ENCODE results near the gene CHPF.

The CHPF gene

DNA sequence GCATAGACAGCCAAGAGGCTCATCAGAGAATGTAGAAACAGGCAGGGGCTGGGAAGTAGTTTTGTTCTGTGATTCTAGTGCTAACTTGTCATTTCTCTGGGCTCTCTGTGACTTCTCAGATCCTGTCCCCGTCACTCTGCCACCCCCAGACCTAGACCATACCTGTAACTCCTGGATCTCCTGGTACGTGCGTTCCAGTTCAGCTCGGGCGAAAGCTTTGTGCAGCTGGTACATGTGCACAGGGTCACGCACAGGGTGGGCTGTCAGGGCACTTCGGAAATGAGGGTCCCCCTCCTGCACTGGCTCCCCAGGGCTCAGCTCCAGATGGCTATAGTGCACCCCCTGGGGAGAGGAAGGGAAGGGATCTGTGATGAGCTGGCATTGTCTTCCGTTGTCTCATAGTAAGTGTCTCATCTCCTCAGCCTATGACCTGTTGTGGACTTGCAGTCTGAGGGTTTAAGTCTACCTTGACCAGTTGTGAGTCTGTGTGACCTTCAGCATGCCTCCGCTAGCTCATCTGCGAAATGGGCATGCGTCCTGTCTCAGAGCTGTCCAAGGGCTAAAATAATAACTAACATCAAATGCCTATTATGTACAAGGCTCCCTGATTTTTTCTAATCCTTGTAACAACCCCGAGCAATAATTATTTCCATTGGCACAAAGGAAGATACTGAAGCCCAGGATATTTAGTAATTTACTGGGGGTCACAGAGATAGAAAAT, 2.7 kb downstream of the CHPF start:
- Histone ChIP-seq H3K36me3 (ENCODE audit: control insufficient read depth, insufficient read depth, low read length) (no peaks in the 10 kb centered on the region), H3K27me3 (ENCODE audit: control insufficient read depth, insufficient read depth, low read length, poor library complexity, severe bottlenecking) (peaks cover 34% of the 10 kb centered on the region), H3K4me3 (ENCODE audit: insufficient read depth, low read depth, low read length) (no peak overlapping the region), H3K4me1 (ENCODE audit: control insufficient read depth, insufficient read depth, low read length) (peaks cover 25% of the 10 kb centered on the region), H3K27ac (ENCODE audit: insufficient read depth, low read depth, low read length, poor library complexity, severe bottlenecking) (no peak overlapping the region), H3K9me3 (ENCODE audit: control insufficient read depth, low read length) (no peaks in the 10 kb centered on the region)
- 93 to 95% methylated on average over 12 of the region's 12 CpGs for WGBS, 2 experiments

- peaks cover 29% of the 10 kb centered on the region for H3K27me3 ChIP-seq (ENCODE audit: control insufficient read depth, insufficient read depth, low read length, poor library complexity, severe bottlenecking)
- WGBS, 2 experiments, result 95% methylated on average over 46 of the region's 46 CpGs
- no peaks in the 10 kb centered on the region for H3K9me3 ChIP-seq (ENCODE audit: control insufficient read depth, low read length)
- no peak overlapping the region for H3K27ac ChIP-seq (ENCODE audit: insufficient read depth, low read depth, low read length, poor library complexity, severe bottlenecking)
- no peak overlapping the region for H3K4me3 ChIP-seq (ENCODE audit: insufficient read depth, low read depth, low read length)
- H3K4me1 ChIP-seq (ENCODE audit: control insufficient read depth, insufficient read depth, low read length), result peaks cover 25% of the 10 kb centered on the region
- no peaks in the 10 kb centered on the region for H3K36me3 ChIP-seq (ENCODE audit: control insufficient read depth, insufficient read depth, low read length)
Observed at GRCh38 chr2:219539926-219540678, 3.5 kb downstream of the CHPF start.

DNA sequence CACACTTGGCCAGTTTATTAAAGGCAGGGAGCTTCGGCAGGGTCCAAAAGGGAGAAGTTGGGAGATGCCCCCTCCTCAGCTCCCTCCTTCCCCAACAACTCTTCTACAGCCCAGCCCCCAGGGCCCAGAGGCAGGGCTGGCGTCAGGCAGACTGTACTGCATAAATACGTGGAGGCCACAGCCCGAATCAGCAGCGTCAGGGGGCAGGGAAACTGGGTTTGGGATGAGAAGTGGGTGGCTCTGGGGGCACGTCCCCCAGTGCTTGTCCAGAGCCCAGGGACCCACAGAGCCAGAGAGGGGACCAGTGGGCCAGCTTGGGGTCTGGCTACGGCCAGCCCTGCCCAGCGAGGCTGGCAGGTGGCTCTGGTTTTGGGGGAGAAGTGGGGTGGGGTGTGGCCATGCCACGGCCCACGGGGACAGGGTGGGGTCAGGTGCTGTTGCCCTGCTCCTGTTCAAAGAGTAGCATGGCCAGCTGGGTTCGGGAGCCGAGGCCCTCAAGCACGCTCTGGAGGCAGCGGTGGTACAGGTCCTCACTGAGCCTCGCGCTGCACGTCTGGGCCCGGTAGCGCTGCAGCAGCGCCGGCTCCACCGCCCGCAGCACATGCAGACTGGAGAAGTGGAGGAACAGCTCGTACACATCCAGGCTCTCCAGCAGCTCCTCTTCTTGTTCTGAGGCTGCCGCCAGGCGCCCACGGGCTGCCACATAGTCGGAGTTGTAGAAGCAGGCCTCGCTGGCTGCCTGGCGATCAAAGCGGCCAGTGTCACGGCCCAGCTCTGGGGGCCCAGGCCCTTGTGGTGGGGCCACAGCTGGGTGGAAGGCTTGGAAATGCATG, 4.4 kb downstream of the CHPF start:
- Histone ChIP-seq H3K36me3 (ENCODE audit: control insufficient read depth, insufficient read depth, low read length) (no peaks in the 10 kb centered on the region), H3K27me3 (ENCODE audit: control insufficient read depth, insufficient read depth, low read length, poor library complexity, severe bottlenecking) (peaks cover 19% of the 10 kb centered on the region), H3K27ac (ENCODE audit: insufficient read depth, low read depth, low read length, poor library complexity, severe bottlenecking) (no peak overlapping the region), H3K9me3 (ENCODE audit: control insufficient read depth, low read length) (no peaks in the 10 kb centered on the region), H3K4me1 (ENCODE audit: control insufficient read depth, insufficient read depth, low read length) (peaks cover 20% of the 10 kb centered on the region), H3K4me3 (ENCODE audit: insufficient read depth, low read depth, low read length) (no peak overlapping the region)
- 91 to 92% methylated on average over 32 of the region's 32 CpGs for WGBS, 2 experiments

DNA sequence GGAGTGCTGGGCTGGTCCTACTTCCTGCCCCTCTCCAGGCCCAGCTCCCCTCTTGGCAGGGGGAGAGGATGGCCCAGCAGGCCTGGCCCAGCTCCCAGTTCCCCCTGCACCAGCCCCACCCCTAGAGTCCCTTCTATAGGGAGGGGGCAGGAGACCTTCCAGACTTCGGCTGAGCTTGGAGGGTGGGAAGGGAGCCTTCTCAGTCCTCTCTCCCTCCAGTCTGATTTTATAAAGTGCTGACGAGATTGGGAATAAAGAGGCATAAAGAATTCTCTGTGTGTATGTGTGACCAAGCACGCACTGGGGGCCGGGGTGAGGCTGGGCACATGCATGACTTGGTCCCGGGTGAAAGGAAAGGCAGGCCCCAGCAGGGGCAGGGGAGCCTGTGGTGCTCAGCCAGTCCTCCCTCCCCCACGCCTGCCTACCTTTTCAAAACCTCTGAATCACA, 5.1 kb downstream of the CHPF start:
- H3K4me1 ChIP-seq (ENCODE audit: control insufficient read depth, insufficient read depth, low read length), result peaks cover 19% of the 10 kb centered on the region
- no peaks in the 10 kb centered on the region for H3K36me3 ChIP-seq (ENCODE audit: control insufficient read depth, insufficient read depth, low read length)
- H3K27ac ChIP-seq (ENCODE audit: insufficient read depth, low read depth, low read length, poor library complexity, severe bottlenecking), result no peak overlapping the region
- H3K9me3 ChIP-seq (ENCODE audit: control insufficient read depth, low read length), result no peaks in the 10 kb centered on the region
- peaks cover 17% of the 10 kb centered on the region for H3K27me3 ChIP-seq (ENCODE audit: control insufficient read depth, insufficient read depth, low read length, poor library complexity, severe bottlenecking)
- WGBS, 2 experiments, result 63 to 64% methylated on average over 6 of the region's 6 CpGs
- H3K4me3 ChIP-seq (ENCODE audit: insufficient read depth, low read depth, low read length), result no peak overlapping the region

DNA sequence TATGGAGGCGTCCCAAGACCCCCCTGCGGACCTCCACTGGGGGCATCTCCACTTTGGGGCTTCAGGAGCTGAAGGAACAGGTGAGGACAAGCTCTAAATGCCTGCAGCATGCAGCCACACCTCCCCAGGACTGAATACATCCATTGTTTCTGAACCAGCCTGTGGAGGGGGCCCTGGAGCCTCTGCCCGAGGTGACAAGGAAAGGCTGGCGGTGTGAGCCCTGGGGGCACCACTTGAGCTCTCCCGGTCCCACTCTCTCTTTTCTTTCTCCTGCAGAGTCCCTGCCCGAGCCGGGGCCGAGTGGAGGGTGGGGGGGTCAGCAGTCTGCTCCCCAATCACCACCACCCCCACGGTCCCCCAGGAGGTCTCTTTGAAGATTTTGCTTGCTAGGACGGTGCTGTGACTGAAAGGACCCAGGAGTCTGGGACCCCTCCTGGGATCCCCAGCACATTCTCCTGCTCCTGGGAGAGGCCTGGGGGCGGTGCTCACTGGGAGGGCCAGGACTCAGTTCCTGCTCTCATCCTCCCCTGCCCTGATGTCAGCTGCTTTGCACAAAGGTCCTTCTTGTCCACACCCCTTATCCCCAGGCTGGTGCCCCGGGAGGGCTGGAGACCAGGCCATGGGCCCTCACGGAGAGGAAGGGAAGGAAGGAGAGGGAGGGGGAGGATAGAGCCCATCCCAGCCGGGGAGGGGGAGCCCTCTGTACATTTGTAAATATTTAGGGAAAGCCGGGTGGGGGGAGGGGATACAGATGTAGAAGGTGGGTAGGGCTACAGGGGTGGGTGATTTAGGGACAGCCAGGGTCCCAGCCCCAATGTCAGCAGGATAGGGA, 5.7 kb downstream of the CHPF start:
- 43 to 44% methylated on average over 14 of the region's 15 CpGs for WGBS, 2 experiments
- Histone ChIP-seq H3K27me3 (ENCODE audit: control insufficient read depth, insufficient read depth, low read length, poor library complexity, severe bottlenecking) (peaks cover 12% of the 10 kb centered on the region), H3K4me1 (ENCODE audit: control insufficient read depth, insufficient read depth, low read length) (peaks cover 18% of the 10 kb centered on the region), H3K27ac (ENCODE audit: insufficient read depth, low read depth, low read length, poor library complexity, severe bottlenecking) (no peak overlapping the region), H3K4me3 (ENCODE audit: insufficient read depth, low read depth, low read length) (no peak overlapping the region), H3K36me3 (ENCODE audit: control insufficient read depth, insufficient read depth, low read length) (no peaks in the 10 kb centered on the region), H3K9me3 (ENCODE audit: control insufficient read depth, low read length) (no peaks in the 10 kb centered on the region)

DNA sequence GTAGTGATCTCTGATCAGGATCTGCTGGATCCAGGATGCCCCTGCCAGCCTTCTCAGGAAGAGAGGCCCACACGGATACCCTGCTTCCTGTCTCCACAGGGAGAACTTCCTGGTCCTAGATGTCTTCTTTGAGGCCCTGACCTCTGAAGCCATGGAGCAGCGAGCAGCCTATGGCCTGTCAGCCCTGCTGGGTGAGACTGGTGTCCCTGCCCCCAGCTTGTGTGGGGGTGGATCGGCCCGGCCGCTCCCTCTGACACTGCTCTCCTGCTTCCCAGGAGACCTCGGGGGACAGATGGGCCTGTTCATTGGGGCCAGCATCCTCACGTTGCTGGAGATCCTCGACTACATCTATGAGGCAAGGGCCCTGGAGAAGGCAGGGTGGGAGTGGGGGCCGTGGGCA, 6.6 kb downstream of the CHPF start:
- H3K9me3 ChIP-seq (ENCODE audit: control insufficient read depth, low read length), result no peaks in the 10 kb centered on the region
- peaks cover 3% of the 10 kb centered on the region for H3K27me3 ChIP-seq (ENCODE audit: control insufficient read depth, insufficient read depth, low read length, poor library complexity, severe bottlenecking)
- WGBS, 2 experiments, result 80 to 85% methylated on average over 9 of the region's 9 CpGs
- peaks cover 13% of the 10 kb centered on the region for H3K4me1 ChIP-seq (ENCODE audit: control insufficient read depth, insufficient read depth, low read length)
- no peak overlapping the region for H3K4me3 ChIP-seq (ENCODE audit: insufficient read depth, low read depth, low read length)
- H3K27ac ChIP-seq (ENCODE audit: insufficient read depth, low read depth, low read length, poor library complexity, severe bottlenecking), result no peak overlapping the region
- no peaks in the 10 kb centered on the region for H3K36me3 ChIP-seq (ENCODE audit: control insufficient read depth, insufficient read depth, low read length)

GRCh38 chr2:219536425-219536824, 7.2 kb downstream of the CHPF start:
- Histone ChIP-seq H3K27ac (ENCODE audit: insufficient read depth, low read depth, low read length, poor library complexity, severe bottlenecking) (no peak overlapping the region), H3K9me3 (ENCODE audit: control insufficient read depth, low read length) (no peaks in the 10 kb centered on the region), H3K27me3 (ENCODE audit: control insufficient read depth, insufficient read depth, low read length, poor library complexity, severe bottlenecking) (no peaks in the 10 kb centered on the region), H3K4me1 (ENCODE audit: control insufficient read depth, insufficient read depth, low read length) (peaks cover 13% of the 10 kb centered on the region), H3K36me3 (ENCODE audit: control insufficient read depth, insufficient read depth, low read length) (no peaks in the 10 kb centered on the region), H3K4me3 (ENCODE audit: insufficient read depth, low read depth, low read length) (no peak overlapping the region)
- 91 to 93% methylated on average over 16 of the region's 16 CpGs for WGBS, 2 experiments

DNA sequence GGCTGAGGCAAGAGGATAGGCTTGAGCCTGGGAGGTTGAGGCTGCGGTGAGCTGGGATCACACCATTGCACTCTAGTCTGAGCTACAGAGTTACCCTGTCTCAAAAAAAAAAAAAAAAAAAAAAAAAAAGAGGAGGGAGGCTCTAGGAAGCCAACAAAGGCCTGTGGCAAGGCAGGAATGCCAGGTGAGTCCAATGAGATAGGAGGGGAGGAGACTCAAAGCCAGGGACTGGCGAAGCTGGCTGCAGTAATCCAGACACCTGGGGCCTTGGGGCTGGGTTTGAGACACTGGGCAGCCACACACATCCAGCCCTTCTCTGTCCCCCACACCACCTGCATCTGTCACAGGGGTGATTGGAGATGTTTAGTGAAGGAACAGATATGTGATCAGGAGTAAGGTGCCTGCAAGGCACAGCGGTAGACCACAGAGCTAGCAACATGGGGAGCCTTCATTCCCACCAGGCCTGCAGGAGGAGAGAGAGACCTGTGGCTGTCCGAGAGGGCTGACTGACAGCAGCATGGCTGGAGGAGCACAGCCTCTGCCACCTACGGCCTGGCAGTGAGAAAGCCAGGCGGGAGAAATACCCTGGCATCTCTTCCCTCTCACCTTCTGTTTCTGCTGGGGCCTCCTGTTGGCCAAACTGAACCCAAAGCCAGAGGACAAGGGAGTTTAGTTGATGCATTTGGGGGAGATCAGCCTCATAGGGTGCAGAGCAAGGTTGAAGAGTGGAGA, 9.5 kb downstream of the CHPF start:
- Histone ChIP-seq H3K27me3 (ENCODE audit: control insufficient read depth, insufficient read depth, low read length, poor library complexity, severe bottlenecking) (peaks cover 9% of the 10 kb centered on the region), H3K36me3 (ENCODE audit: control insufficient read depth, insufficient read depth, low read length) (no peaks in the 10 kb centered on the region), H3K9me3 (ENCODE audit: control insufficient read depth, low read length) (no peaks in the 10 kb centered on the region), H3K27ac (ENCODE audit: insufficient read depth, low read depth, low read length, poor library complexity, severe bottlenecking) (no peak overlapping the region), H3K4me3 (ENCODE audit: insufficient read depth, low read depth, low read length) (no peak overlapping the region), H3K4me1 (ENCODE audit: control insufficient read depth, insufficient read depth, low read length) (peaks cover 20% of the 10 kb centered on the region)
- 85 to 91% methylated on average over 6 of the region's 6 CpGs for WGBS, 2 experiments

DNA sequence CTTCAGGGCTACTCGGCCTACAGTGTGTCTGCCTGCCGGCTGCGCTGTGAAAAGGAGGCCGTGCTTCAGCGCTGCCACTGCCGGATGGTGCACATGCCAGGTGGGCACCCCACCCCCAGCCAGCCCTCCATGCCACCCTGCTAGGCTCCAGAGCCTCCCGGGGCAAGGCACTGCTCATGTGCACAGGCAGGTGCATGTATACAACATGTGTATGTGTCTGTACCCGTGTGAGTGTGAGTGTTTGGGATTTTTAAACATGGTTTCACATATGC, 11.3 kb downstream of the CHPF start:
- Histone ChIP-seq H3K4me3 (ENCODE audit: insufficient read depth, low read depth, low read length) (no peak overlapping the region), H3K27me3 (ENCODE audit: control insufficient read depth, insufficient read depth, low read length, poor library complexity, severe bottlenecking) (peaks cover 17% of the 10 kb centered on the region), H3K4me1 (ENCODE audit: control insufficient read depth, insufficient read depth, low read length) (peaks cover 7% of the 10 kb centered on the region), H3K36me3 (ENCODE audit: control insufficient read depth, insufficient read depth, low read length) (no peaks in the 10 kb centered on the region), H3K27ac (ENCODE audit: insufficient read depth, low read depth, low read length, poor library complexity, severe bottlenecking) (no peak overlapping the region), H3K9me3 (ENCODE audit: control insufficient read depth, low read length) (no peaks in the 10 kb centered on the region)
- 93 to 94% methylated on average over 8 of the region's 8 CpGs for WGBS, 2 experiments

All from ectodermal cell (in vitro differentiated cells).